ENCODE data around the gene WFDC1.

DNA sequence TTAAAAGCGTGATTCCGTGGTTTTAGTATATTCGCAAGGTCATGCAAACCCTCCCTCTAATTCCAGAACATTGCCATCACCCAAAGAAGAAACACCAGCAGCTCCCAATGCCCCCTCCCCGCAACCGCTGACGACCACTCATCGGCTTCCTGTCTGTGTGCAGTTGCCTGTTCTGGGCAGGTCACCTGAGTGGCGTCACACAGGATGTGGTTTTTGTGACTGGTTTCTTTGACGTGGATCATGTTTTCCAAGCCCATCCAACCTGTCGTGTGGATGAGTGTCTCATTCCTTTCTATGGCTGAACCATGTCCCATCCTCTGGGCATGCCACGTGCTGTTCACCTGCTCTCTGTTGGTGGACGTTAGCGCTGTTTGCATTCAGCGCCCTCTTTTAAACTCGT, 65.5 kb downstream of the WFDC1 start:
- TF ChIP-seq CTCF (IDR thresholded peaks at IDR 0.05; ENCODE audit: borderline replicate concordance, extremely low read depth, low read length, poor library complexity, severe bottlenecking) (no peak), EZH2 (IDR thresholded peaks at IDR 0.05; ENCODE audit: borderline replicate concordance, low read depth, low read length, severe bottlenecking) (no peak)

Measured in DND-41 (cell line).